Amniotic stem cell (primary cell): ENCODE measurements around the gene TFF2.

Experiments used
- DNase-seq: peaks from one replicate; lab custom pipeline; 2025; lab: John Stamatoyannopoulos, UW

Gene TFF2

DNA sequence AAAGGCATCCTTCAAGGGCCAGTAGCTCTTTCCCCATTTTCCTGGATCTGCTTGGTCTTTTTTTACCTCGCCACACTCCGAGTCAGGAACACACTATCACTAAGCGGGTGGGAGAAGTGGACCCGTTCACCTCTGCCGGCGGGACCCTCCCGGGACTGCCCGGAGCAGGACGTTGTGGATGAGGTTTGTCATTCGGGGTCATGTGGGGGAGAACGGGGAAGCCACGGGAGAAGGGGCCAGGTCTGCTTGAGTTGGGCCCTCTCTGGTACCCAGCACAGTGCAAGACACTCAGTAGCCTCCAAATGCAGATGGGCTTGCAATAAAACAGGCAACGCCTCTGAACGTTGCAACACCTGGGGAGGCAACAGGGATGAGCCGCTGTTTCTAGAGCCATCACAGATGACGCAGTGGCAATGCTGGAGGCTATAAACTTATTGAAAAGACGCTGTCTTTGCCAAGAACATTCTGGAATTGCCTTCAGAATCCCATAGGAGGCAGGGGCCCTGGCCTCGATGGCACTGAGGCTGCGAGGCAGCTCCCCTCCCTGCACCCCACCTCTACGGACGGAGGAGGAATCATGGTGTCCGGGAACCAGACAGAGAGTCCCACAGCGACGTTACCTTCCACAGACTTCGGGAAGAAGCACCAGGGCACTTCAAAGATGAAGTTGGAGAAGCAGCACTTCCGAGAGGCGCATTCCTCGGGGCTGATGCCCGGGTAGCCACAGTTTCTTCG lies 3.8 kb downstream of the TFF2 start:
- no peak for DNase-seq

DNA sequence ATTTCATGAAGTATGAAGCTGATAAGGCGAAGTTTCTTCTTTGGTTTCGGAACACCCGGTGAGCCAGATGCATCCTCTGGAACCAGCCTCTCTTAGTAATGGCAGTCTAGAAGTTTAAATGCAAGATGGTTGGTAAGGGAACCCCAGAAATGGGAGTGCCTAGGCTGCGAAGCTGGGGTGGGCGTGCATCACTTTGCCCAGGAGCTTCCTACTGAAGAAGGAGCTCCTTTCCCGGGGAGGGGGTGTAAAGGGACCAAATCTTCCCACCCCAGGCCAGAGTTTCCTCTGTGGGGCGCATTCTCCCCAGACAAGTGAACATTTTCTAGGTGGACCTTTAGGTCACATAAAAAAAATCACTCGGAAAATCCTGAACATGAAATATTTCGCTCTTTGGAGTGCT lies 4.4 kb downstream of the TFF2 start:
- DNase-seq: no peak

DNA sequence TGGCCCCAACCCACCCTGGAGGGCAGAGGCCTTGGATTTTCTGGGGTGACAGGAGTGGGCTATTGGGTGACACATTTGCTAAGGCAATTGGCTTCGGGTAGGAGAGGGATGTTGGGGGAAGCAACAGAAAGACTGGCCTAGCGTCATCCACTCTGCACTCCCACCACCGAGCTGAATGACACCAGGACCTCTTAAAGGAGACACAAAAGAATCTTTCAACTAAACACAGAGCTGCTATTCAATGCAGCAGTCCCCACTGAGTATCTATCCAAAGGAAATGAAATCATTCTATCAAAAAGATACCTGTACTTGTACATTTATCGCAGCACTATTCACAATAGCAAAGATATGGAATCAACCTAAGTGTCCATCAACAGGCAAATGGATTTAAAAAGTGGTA lies 6.2 kb downstream of the TFF2 start:
- no peak for DNase-seq

DNA sequence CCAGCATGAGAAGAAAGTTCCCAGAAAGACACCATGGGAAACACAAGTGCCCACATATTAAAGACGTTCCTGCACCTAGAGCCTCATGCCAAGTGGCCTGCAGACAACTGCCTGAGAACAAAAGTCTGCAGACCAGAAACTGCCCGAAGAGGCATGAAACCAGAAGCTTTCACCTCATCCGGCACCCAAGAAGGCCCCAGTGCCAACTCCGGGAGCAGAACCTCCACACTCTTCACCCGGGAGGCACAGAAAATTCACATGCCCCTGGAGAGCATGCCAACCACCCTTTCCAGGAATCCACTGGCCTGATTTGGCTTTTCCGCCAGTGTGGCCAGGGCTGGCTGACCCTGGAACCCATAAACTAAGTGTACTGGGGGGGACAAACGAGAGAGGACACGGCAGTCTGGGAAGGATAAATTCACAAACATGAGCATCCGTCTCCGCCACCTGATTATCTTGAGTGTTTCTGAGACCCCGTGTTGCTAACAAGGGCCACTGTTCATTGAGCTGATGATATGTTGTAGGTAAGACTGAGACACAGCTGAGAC lies 6.8 kb downstream of the TFF2 start:
- DNase-seq: no peak

DNA sequence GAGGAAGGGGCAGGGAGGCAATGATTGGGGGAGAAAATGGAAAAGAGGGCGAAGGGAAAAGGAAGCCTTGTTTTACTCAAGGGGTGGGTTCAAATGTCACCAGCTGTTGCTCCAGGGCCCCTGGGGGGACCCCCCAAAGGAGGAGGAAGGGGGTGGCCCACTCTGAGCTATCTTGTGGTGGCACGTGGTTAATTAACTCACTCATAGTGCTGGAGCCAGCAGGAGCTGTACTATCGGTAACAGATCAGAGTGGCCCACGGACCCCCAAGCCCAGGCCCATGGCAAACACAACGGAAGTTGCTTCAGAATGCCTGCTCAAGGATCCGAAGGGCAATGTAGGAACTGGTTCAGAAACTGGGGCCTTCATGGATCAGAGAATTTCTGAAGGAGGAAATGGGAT lies 7.2 kb downstream of the TFF2 start:
- DNase-seq: no peak

DNA sequence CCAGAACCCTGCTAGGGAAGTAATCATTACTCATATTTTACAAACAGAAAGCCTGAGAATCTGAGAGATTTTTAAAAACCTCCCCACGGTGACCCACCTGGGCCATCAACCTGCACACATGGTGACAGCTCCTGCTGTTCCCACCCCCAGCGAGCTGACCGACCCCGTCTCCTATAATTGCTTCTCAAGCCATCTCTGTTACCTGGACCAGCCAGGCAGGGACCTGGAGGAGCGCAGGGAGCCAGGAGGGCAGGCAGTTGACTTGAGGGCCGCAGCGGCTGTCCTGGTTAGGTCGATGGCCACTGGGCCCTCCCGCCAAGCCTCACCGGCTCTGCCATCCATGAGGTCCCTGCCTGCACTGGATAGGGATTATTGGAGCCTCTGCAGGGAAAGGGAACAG lies 7.7 kb downstream of the TFF2 start:
- no peak for DNase-seq

DNA sequence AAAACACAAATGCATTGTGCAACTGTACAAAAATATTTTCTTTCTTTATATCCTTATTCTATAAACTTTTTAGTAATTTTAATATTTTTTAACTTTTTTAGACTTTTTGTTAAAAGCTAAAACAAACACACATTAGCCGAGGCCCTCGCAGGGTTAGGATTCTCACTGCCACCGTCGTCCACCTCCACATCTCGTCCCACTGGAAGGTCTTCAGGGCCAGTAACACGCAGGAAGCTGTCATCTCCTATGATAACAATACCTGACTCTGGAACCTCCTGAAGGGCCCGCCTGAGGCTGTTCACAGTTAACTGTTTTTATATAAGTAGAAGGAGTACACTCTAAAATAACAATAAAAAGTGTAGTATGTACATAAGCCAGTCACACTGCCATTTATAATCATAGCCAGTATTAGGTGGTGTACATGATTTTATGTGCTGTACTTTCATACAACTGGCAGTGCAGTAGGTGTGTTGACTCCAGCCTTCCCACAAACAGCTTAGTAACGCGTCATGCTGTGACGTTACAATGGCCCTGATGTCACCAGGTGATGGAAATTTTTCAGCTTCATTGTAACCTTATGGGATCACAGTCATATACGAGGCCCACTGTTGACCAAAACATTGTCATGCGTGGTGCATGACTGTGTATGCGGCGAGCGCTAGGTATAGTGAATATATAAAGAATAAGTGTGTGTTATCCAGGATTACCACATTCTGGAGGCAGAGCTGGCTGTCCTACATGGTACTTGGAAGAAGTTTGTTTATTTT lies 8.8 kb downstream of the TFF2 start:
- no peak for DNase-seq

DNA sequence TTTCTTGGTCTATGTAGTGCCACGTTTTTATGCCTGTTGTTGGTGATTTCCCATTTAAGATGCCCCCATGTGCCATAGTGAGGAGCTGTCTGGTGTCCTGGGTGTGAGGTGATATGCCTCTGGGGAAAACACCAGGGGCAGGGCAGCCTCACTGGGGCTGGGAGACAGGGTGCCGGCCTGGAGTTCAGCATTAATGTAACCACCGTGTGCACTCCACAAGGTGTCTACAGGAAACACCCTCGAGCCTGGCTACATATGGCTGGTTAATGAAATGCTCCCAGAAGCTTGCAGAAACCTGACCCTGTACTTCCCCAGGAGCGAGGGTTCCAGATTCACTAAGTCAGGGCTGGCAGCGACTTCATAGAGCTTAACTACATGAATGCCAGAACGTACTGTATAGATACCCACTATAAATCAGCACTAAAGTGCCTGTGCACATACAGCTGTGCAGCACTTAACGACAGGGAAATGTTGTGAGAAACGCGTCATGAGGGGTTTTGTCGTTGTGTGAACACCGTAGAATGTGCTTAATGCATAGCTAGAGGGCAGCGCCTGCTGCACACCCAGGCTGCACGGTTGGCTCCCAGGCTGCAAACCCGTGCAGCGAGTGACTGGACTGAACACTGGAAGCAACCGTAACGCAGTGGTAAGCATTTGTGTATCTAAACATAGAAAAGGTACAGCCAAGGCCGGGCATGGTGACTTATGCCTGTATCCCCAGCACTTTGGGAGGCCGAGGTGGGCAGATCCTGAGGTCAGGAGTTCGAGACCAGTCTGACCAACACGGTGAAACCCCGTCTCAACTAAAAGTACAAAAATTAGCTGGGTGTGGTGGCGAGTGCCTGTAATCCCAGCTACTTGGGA lies 10.4 kb downstream of the TFF2 start:
- no peak for DNase-seq

DNA sequence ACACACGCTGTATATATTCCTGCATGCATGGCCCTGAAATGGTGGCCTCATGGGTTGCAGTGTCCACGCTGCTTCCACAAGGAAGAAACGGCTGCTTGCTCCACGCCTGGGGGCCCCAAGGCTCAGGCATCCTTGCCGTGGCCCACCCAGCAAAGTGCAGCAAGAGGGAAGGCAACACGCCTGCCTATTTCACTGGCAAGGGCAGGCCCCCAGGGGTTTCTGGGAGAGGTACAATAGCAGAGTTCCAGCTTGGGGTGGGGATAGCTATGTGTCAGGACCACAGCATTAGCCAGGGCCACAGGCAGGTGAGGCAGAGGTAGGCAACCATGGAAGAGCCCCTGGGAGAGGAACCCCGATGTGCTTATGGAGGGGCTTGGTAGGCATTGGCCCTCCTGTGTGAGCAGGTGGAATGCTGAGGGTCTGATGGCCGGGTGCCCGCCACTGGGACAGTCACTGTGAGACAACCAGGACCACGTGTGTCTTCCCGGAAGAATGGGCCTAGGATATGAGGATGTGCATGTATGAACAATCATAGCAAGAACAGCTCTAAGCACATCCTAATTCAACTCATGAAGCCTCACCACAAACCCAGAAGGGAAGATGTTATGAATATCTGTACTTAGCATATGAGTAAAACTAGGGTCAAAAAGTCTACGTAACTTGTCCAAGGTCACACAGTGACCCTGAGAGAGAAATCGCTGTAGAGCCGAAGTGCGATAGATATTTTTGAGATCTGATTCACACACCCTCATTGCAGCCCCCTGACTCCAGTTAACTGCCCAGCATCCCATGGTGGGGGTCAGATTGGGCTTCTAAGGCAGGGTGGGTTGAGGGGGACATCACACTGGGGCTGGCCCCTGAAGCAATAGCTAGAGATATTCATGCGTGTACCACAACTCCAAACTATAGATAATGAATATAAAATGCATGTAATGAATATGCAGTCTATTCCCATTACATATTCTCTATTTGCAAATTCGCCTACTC lies 11.8 kb downstream of the TFF2 start:
- no peak for DNase-seq

DNA sequence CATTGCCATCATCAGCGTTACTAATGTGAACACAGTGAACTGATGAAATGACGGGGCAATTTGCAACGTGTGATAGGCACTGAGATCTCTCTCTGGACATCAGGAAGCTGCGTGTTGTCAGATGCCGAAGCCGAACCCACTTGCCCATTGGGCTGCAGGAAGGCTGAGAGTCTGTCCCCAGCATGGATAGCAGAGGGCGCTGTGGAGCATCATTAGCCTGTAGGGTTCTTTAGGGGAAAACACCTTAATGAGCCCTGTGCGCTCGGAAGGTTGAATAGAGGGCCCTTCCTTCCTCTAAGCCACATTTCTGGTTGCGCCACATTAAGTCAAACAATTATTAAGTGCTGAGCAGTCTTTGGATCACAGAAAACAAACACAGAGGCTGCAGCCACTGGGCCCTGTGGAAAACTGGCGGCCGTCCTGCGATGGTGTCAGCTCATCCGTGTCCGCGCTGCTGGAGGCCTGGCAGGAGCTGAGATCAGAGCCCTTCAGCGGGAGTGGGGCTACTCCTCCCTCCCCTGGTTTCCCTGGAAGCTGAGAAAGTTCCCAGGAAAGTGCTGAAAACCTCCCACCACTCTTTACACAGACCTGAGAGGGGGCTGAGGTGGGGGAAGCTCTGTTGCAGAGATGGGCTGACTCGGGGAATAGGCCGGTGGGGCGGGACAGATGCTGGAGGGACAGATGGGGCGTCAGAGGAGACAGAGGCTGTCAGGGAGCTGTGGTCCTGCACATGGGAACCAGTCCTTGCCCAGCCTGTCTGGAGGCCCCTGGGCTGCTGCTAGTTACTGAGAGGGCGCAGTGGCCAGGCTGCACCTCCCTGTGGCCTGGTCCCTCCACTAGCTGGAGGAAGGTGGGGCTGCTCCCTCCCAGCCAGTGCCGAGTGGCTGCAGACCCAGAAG lies 12.7 kb downstream of the TFF2 start:
- no peak for DNase-seq

DNA sequence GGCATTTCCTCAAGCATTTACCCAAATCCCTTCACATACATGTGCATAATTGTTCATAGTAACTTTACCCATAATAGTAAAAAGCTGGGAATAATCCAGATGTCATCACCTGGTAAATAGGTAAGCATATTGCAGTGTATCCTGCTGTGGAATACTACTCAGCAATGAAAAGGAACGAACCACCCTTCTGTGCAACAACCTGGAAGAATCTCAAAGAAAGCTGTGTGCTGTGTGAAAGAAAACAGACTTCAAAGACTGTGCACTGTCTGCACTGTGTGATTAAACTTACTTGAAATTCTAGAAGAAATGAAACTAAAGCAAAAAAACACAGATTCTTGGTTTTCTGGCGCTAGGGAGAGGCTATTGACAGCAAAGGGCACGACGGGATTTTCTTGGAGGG lies 13.5 kb downstream of the TFF2 start:
- no peak for DNase-seq

DNA sequence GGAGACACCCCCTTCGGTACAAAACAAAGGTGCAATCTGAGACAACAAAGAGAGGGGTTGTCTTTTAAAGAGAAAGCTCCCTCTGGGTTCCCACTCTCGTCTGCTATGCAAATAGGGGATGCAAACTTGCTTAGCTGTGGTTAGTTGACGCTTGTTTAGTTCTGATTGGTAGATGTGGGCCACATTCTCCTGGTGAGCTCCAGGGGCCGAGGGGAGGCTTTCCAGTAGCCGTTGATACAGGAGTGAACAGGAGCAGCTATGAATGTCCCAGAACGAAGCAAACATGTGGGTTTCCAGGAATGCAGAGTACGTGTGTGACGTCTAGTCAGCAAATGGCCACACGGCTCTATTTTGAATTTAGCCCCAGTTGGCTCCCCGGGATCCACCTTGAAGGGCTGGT lies 14.7 kb downstream of the TFF2 start:
- no peak for DNase-seq

DNA sequence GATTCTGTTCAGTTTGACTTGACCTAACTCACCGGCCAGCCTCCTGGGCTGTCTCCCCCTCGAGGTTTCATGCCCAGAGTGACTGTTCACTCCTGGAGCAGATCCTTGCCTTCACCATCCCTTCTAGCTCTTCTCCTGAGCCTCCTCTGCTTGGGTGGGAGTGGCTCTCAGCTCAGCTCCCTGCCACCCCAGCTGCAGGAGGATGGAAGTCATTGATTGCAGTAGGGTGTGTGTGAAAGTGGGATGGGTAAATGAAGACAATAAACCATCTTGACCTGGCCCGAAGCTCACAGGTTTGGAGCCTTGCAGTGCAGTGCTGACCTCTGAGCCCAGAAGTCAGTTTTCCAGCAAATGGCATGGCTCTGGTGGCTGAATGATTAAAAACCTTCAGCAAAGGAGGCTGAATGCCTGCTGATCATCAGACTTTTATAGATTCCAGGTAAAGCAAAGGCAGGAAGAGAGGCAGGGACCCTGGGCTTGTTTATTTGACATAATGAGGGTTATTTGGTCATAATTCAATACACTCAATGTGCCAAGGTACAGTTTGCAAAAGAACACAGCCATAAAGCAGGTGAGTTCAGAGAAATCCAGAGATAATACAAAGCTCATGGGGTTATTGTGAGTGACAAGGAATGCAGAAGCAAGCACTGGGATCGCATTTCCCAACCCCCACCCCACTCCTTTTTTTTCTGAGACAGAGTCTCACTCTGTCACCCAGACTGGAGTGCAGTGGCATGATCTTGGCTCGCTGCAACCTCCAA lies 18.1 kb downstream of the TFF2 start:
- DNase-seq: no peak

DNA sequence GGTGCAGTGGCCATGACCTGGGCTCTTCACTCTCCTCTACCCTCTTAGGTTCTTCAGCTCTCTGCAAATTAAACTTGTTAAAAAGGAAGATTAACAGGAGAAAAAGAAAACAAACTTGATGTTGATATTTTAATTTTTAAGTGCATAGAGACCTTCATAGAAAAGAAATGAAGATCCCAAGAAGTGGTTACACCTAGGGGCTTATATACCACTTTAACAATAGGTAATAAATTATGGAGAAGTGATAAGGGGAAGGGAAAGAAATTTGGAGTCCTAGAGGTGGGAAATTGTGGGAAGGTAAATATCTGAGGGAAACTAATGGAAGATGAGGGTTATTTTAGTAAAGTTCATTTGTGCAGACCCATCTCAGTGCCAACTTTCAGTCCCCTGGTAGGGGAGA lies 19.1 kb downstream of the TFF2 start:
- no peak for DNase-seq

DNA sequence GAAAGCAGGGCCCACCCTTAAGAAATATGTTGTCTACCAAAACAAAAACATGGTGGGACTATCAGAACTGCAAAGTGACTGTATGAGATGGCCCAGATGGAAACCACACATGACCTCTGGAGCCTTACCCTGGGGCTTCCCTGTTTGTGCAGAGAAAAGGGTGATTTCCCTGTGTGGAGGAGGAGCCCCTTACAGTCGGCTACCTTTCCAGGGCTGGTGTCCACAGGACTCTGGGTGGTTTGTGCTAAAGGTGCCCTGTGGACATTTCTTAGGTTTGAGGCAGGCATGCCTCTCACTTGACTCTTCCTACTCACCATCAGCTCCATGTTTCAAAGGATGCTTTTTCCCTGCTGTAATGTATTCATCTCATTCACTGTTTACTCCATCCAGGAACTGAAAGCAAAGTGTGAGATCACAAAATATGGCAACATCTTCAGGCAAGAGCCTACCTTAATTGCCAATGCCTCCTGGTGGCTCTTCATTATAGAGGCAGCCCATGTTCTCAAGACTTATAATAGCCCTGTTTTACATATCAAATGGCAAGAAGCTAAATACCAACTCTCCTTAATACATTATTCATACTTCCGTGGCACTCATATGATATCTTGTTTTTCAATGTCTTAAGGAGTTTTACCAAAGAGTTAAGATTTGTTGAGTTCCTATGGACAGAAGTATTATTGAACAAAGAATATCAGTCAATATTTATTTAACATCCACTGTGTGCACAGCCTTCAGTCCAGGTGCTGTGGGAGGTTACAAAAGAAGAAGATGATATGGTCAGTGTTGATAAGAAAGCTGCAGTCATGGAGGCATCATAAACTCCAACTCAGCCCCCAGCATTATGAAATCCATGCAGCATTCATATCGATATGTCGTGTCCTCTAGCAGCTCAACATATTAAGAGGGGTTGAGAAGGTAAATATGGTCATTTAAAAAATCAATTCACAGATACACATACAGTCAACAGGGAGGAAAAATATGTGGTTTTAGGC lies 20.1 kb downstream of the TFF2 start:
- no peak for DNase-seq

DNA sequence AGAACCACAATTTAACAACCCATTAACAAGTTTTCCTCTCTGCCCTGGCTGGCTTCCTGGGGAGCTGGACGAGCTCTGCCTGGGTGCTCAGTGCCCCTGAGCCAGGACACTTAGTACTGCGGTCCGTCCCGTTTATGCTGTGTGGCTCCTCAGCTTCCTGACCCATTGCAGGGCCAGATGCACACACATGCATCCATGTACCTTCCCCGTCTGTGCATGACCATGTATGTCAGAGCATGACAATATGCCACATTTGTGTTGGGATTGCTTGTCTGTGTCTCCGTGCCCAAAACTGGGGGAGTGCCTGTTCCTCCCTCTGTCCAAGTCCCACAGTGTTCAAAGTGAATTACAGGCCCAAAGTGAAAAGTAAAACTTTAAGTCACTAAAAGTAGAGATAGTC lies 25.9 kb downstream of the TFF2 start:
- no peak for DNase-seq

DNA sequence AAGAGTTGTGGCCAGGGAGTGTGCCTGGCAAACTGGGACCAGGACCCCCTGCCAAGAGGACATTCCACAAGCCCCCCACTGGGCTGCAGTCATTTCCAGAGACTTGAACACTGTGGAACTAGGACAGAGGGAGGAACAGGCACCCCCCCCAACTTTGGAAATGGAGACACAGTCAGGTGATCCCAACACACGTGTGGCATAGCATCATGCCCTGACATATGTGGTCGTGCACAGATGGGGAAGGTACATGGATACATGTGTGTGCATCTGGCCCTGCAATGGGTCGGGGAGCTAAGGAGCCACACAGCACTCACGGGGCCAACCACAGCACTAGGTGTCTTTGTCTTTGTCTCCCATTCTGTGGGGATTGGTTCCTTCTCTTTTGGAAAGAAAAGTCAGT lies 28.9 kb downstream of the TFF2 start:
- DNase-seq: no peak

DNA sequence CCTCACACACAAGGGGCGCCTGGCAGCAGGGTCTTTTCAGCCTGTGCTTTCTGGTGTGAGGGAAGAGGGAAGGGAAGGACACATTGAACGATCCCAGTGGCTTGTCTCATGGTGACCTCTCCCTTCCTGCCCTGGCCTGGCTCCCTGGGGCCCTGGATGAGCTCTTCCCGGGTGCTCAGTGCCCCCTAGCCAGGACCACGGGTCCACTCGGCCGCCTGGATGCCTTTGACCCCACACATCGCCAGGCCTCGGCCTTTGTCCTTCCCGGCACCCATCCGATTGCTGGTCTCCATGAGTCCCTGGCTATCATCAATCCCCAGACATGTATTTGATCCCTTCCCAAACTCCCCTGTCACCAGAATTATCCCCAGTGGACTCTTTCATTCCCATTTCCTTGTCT lies 29.6 kb downstream of the TFF2 start:
- no peak for DNase-seq
